Suprapubic skin (tissue), 4 donors: Measurements from ENCODE around the gene BTG4. TPM values are rescaled to one million over a fixed set of nuclear protein-coding genes. Genes with fewer than 3 reads are reported as not detected.

Experiments used
- DNase-seq, 2 donors: peaks; one replicate each; pipeline ENCODE4 v3.0.0-alpha.2; 2019; ENCODE audit warnings: low spot score in 2 of 2
- H3K27ac ChIP-seq: fragments of 200-600 bp; sonication (generic); one replicate; pipeline ENCODE4 v1.5.1; 2019
- H3K27me3 ChIP-seq: fragments of 200-600 bp; sonication (generic); one replicate; pipeline ENCODE4 v1.5.1; 2019
- H3K36me3 ChIP-seq: fragments of 200-600 bp; sonication (generic); one replicate; pipeline ENCODE4 v1.5.1; 2019
- H3K4me1 ChIP-seq: fragments of 200-600 bp; sonication (generic); one replicate; pipeline ENCODE4 v1.5.1; 2019
- H3K4me3 ChIP-seq: fragments of 200-600 bp; sonication (generic); one replicate; pipeline ENCODE4 v1.5.1; 2019; ENCODE audit warnings: mild to moderate bottlenecking
- H3K9me3 ChIP-seq: fragments of 200-600 bp; sonication (generic); one replicate; pipeline ENCODE4 v1.5.1; 2019
- EP300 ChIP-seq: sonication (generic); formaldehyde crosslinking; IDR thresholded peaks from one replicate; pipeline ENCODE4 v1.6.1; 2017; ENCODE audit warnings: antibody characterized with exemption
- POLR2A ChIP-seq, 2 donors: fragments of 450-650 bp; IDR thresholded peaks; one replicate each; pipeline ENCODE4 v1.6.1; 2017; ENCODE audit warnings: antibody characterized with exemption in 2 of 2, mild to moderate bottlenecking in 2 of 2, moderate library complexity in 2 of 2
- POLR2AphosphoS5 ChIP-seq, 3 donors: sonication (generic); formaldehyde crosslinking; IDR thresholded peaks; one replicate each; pipeline ENCODE4 v1.6.1; 2017; ENCODE audit warnings: antibody characterized with exemption in 3 of 3
- WGBS: methylation state at CpG from one replicate; pipeline ENCODE4 v1.1.5; 2018; 5-methylcytosine and 5-hydroxymethylcytosine counted together
- total RNA-seq, 4 donors: library from RNA; depleted of rRNA; stranded (reverse); fragments of >200 nt; gene quantifications; one replicate each; pipeline ENCODE4 v1.1.0, GENCODE V29; 2016
- TF ChIP-seq, protein P1 (sequence below), 2 donors: fragments of 200-600 bp in 1 of 2; fragments of 450-650 bp in 1 of 2; sonication (generic) in 1 of 2; IDR thresholded peaks; one replicate each; pipeline ENCODE4 v1.5.1; 2016 to 2019; ENCODE audit warnings: antibody characterized with exemption in 2 of 2, mild to moderate bottlenecking in 1 of 2, moderate library complexity in 1 of 2

BTG4 gene
- total RNA-seq, 4 donors from 2014 or later = not detected

DNA sequence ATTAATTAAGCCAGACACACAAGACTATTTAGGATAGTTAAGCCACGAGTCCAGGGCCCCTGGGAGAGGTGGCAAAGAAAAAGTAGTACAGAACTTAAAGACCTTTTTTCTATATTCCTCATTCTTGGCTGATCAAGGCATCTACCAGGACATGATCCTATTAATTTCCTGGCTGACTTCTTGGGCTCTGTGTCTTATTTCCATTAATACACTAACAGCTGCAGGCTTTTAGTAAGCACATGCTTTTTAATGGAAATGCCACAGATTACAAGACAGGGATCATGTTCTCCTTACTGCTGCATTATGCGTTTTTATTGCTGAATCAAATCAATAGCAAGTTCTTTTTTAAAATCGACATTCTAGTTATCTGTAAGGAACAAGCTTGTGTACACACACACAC, 35.2 kb downstream of the BTG4 start:
- no peak for DNase-seq

DNA sequence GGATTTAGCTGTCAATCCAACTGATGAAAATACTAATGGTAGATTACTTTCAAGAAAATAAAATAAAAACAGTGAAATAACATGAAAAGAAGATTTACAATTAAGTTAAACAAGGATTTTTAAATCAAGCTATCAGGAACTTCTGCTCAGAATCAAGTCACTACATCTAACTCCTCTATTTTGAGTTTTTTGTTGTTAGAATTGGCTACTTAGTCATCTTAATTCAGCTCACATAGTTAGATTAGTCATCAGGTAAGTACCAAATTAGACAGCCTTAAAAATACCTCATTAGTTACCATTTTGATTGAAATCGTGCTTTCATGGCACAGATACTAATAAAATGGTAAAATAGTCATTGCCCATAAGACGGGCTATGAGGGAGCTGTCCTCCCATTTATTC, 35.8 kb downstream of the BTG4 start:
- DNase-seq = no peak
- WGBS = 33% methylated on average over 2 of the region's 2 CpGs
- H3K27me3 ChIP-seq = peaks cover 3% of the 10 kb centered on the region
- TF ChIP-seq, protein P1, sequence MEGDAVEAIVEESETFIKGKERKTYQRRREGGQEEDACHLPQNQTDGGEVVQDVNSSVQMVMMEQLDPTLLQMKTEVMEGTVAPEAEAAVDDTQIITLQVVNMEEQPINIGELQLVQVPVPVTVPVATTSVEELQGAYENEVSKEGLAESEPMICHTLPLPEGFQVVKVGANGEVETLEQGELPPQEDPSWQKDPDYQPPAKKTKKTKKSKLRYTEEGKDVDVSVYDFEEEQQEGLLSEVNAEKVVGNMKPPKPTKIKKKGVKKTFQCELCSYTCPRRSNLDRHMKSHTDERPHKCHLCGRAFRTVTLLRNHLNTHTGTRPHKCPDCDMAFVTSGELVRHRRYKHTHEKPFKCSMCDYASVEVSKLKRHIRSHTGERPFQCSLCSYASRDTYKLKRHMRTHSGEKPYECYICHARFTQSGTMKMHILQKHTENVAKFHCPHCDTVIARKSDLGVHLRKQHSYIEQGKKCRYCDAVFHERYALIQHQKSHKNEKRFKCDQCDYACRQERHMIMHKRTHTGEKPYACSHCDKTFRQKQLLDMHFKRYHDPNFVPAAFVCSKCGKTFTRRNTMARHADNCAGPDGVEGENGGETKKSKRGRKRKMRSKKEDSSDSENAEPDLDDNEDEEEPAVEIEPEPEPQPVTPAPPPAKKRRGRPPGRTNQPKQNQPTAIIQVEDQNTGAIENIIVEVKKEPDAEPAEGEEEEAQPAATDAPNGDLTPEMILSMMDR (IDR thresholded peaks at IDR 0.05) = no peak
- no peak for TF ChIP-seq POLR2A (IDR thresholded peaks at IDR 0.05)
- TF ChIP-seq POLR2AphosphoS5 (IDR thresholded peaks at IDR 0.05) = no peak
- no peak for TF ChIP-seq EP300
- no peaks in the 10 kb centered on the region for H3K4me1 ChIP-seq
- H3K27ac ChIP-seq = no peak overlapping the region
- H3K9me3 ChIP-seq = no peaks in the 10 kb centered on the region
- no peak overlapping the region for H3K4me3 ChIP-seq
- H3K36me3 ChIP-seq = no peaks in the 10 kb centered on the region

More for the DNA sequence above, 35.2 kb downstream of the BTG4 start:
- Histone ChIP-seq H3K27me3 (peaks cover 3% of the 10 kb centered on the region), H3K4me3 (no peak overlapping the region), H3K27ac (no peak overlapping the region), H3K36me3 (no peaks in the 10 kb centered on the region), H3K4me1 (no peaks in the 10 kb centered on the region), H3K9me3 (no peaks in the 10 kb centered on the region)
- WGBS = 54% methylated on average over 3 of the region's 3 CpGs
- TF ChIP-seq, protein P1 (IDR thresholded peaks at IDR 0.05) = no peak
- TF ChIP-seq POLR2A (IDR thresholded peaks at IDR 0.05) (no peak), EP300 (no peak), POLR2AphosphoS5 (IDR thresholded peaks at IDR 0.05) (no peak)

DNA sequence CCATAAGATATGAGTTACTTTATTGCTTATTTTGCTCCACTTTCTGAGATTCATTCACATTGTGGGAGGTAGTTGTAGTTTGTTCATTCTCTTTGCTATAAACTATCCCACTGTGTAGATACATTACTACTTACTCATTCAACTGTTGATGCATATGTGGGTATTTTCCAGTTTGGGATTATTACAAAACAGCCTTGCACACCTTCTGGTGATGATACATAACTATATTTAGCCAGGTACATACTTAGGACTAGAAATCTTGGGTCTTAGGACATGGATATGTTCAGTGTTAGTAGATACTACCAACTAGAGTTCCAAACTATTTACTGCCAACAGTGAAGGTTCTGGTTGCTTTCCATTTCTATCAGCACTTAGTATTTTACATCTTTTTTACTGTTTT, 37.8 kb downstream of the BTG4 start:
- DNase-seq = no peak
- Histone ChIP-seq H3K4me1 (no peaks in the 10 kb centered on the region), H3K27ac (no peak overlapping the region), H3K27me3 (peaks cover 3% of the 10 kb centered on the region), H3K4me3 (no peak overlapping the region), H3K36me3 (no peaks in the 10 kb centered on the region), H3K9me3 (no peaks in the 10 kb centered on the region)
- TF ChIP-seq EP300 (no peak), POLR2A (IDR thresholded peaks at IDR 0.05) (no peak), POLR2AphosphoS5 (IDR thresholded peaks at IDR 0.05) (no peak)
- TF ChIP-seq, protein P1 (IDR thresholded peaks at IDR 0.05) = no peak

DNA sequence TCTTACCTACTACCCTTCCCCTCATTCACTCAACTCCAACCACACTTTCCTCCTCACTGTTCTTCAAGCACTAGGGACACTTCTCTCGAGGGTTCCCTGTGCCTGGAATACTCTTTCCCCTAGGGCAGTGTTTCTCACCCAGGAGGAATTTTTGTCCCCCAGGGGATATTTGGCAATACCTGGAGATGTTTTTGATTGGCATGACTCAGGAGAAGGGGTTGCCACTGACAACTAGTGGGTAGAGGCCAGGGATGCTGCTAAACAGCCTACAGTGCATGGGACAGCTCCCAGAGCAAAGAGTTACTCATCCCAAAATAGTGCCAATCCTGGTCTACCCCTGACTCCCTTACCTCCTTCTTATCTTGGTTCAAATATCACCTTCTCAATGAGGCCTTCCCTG, 40.0 kb downstream of the BTG4 start:
- 80% methylated on average over 1 of the region's 1 CpG for WGBS
- Histone ChIP-seq H3K4me3 (no peak overlapping the region), H3K9me3 (no peaks in the 10 kb centered on the region)

DNA sequence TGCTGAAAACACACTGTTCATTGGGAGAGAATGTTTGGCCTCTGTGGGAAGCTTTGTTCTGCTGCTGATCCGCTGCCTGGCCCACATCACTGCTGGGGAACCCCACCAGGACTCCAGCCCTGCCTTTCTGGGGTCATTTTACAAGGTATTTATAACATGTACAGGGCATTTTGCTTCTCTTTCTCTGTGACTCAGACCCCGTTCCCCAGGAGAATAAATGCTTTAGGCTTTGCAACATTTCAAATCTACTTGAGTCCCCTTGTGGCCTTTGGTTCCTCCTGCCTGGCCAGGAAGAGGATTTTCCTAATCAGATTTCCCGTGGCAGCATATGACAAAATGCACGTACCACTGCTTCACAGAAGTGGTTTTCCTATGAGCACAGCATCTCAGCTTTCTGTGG, 43.0 kb downstream of the BTG4 start:
- 53% methylated on average over 4 of the region's 4 CpGs for WGBS

More for the DNA sequence above, 40.0 kb downstream of the BTG4 start:
- H3K36me3 ChIP-seq = no peaks in the 10 kb centered on the region
- H3K27me3 ChIP-seq = no peaks in the 10 kb centered on the region
- no peak overlapping the region for H3K27ac ChIP-seq
- TF ChIP-seq, protein P1 (IDR thresholded peaks at IDR 0.05) = no peak
- no peak for TF ChIP-seq POLR2A (IDR thresholded peaks at IDR 0.05)
- TF ChIP-seq EP300 = no peak
- TF ChIP-seq POLR2AphosphoS5 (IDR thresholded peaks at IDR 0.05) = no peak
- DNase-seq = no peak
- H3K4me1 ChIP-seq = no peaks in the 10 kb centered on the region

More for the DNA sequence above, 43.0 kb downstream of the BTG4 start:
- no peak overlapping the region for H3K4me3 ChIP-seq
- TF ChIP-seq EP300 (no peak), POLR2AphosphoS5 (IDR thresholded peaks at IDR 0.05) (no peak), POLR2A (IDR thresholded peaks at IDR 0.05) (no peak)
- TF ChIP-seq, protein P1 (IDR thresholded peaks at IDR 0.05) = no peak
- no peaks in the 10 kb centered on the region for H3K36me3 ChIP-seq
- no peak overlapping the region for H3K27ac ChIP-seq
- DNase-seq = no peak
- no peaks in the 10 kb centered on the region for H3K4me1 ChIP-seq
- peaks cover 2% of the 10 kb centered on the region for H3K27me3 ChIP-seq
- no peaks in the 10 kb centered on the region for H3K9me3 ChIP-seq
